ENCODE results near the gene TGOLN2. TPM values are rescaled to one million over a fixed set of nuclear protein-coding genes. Genes with fewer than 3 reads are reported as not detected.

Gene TGOLN2
- total and polyA plus RNA-seq, 2 of the 13 experiments (the other 11 are each of a cell fraction or from before 2014, with no cell fraction given): 99.6 to 155 TPM

- Histone ChIP-seq H3K79me2 (ENCODE audit: insufficient read depth, low read length) (peaks cover 35% of the 10 kb centered on the region), H3K9me3 (ENCODE audit: low read length) (no peaks in the 10 kb centered on the region), H3K4me3 (replicated peaks in 1 of 3; ENCODE audit: insufficient read depth in 1 of 3, low read depth in 2 of 3, low read length in 3 of 3) (peak within 1 kb of the TSS; percentile 89 to 93 (median 91)), H2AFZ (ENCODE audit: low read length) (peak within 1 kb of the TSS; percentile 82), H4K20me1 (ENCODE audit: insufficient read depth, low read length) (no peaks in the 10 kb centered on the region), H3K36me3 (replicated peaks in 1 of 2; ENCODE audit: control insufficient read depth in 1 of 2, insufficient read depth in 2 of 2, low read length in 2 of 2) (peaks cover 14 to 26% of the 10 kb centered on the region in 2 experiments), H3K9ac (ENCODE audit: insufficient read depth, low read depth, low read length) (peak within 1 kb of the TSS; percentile 89), H3K27ac (ENCODE audit: extremely low read length, insufficient read depth, low read length) (peak within 1 kb of the TSS; percentile 72), H3K4me2 (ENCODE audit: low read depth, low read length) (peak within 1 kb of the TSS; percentile 94), H3K27me3 (ENCODE audit: control insufficient read depth in 1 of 2, insufficient read depth in 2 of 2, low read length in 2 of 2) (no peaks in the 10 kb centered on the region; a peak in 1 of 5 replicates), H3K4me1 (ENCODE audit: insufficient read depth, low read length) (peaks cover 33% of the 10 kb centered on the region)
- ATAC-seq (peak; percentile 98), DNase-seq (ENCODE audit: low spot score) (peak; percentile 100), FAIRE-seq (peak; percentile 99)
- no TSS peak for BruUV-seq (replicated peaks)
- ChIA-PET CTCF (ENCODE audit: low intra/inter-chr PET ratio, low total read pairs) (no interaction called here), POLR2A (interaction anchor here (0.6 to 8.5 kb wide), 34 partner anchors 9 to 434 kb away, joined by 3 to 142 read pairs (median 6); partner anchors contain the start of genes C2orf68, GGCX, KCMF1 and MAT2A)
- intact Hi-C loops (cut with micrococcal nuclease; ENCODE audit: unreplicated experiment): loop anchor here (1.0 kb wide), 4 partner anchors 12 to 198 kb away; no protein-coding TSS in a partner anchor
- in situ Hi-C loops (cut with HindIII; ENCODE audit: extremely low pct_ligation_motif_present, low pct_unique_long_range_greater_than_20kb): no loop called here
- WGBS (ENCODE audit: low lambda C conversion rate): under 1% methylated on average over 28 of the region's 42 CpGs
- TF ChIP-seq SAP130 (CRISPR knock-in tag; IDR thresholded peaks at IDR 0.05; ENCODE audit: low read depth) (peak; percentile 97), ARNTL (CRISPR knock-in tag; IDR thresholded peaks at IDR 0.05) (peak; percentile 91), TMF1 (CRISPR knock-in tag; IDR thresholded peaks at IDR 0.05; ENCODE audit: low read depth) (peak; percentile 94), ZKSCAN8 (CRISPR knock-in tag; IDR thresholded peaks at IDR 0.05; ENCODE audit: borderline replicate concordance) (no peak), FOXP1 (IDR thresholded peaks at IDR 0.05) (no peak), FOXP1 (CRISPR knock-in tag; IDR thresholded peaks at IDR 0.05) (peak; percentile 25; the same call in 1 of the 2 replicates), BCL6 (CRISPR knock-in tag; IDR thresholded peaks at IDR 0.05) (peak; percentile 59), HIVEP1 (CRISPR knock-in tag; IDR thresholded peaks at IDR 0.05) (peak; percentile 16; the same call in 1 of the 2 replicates), IRX3 (CRISPR knock-in tag; IDR thresholded peaks at IDR 0.05; ENCODE audit: borderline replicate concordance, low read depth) (peak; percentile 35; the same call in 1 of the 2 replicates), ZNF564 (CRISPR knock-in tag; IDR thresholded peaks at IDR 0.05) (peak; percentile 84; the same call in 1 of the 2 replicates), ZNF317 (CRISPR knock-in tag; IDR thresholded peaks at IDR 0.05) (peak; percentile 84), ZNF33B (CRISPR knock-in tag; IDR thresholded peaks at IDR 0.05) (peak; percentile 80; the same call in 1 of the 2 replicates), GABPB1 (CRISPR knock-in tag; IDR thresholded peaks at IDR 0.05) (peak; percentile 80), RXRB (CRISPR knock-in tag; IDR thresholded peaks at IDR 0.05; ENCODE audit: borderline replicate concordance) (peak; percentile 87), ZNF136 (CRISPR knock-in tag; IDR thresholded peaks at IDR 0.05; ENCODE audit: low read depth) (peak; percentile 72; the same call in 1 of the 2 replicates), KDM6A (CRISPR knock-in tag; IDR thresholded peaks at IDR 0.05; ENCODE audit: low read depth) (peak; percentile 35; the same call in 1 of the 2 replicates), ZMAT5 (CRISPR knock-in tag; IDR thresholded peaks at IDR 0.05; ENCODE audit: borderline replicate concordance, low read depth) (no peak), GATAD2A (CRISPR knock-in tag; IDR thresholded peaks at IDR 0.05) (peak; percentile 86), KLF6 (CRISPR knock-in tag; IDR thresholded peaks at IDR 0.05) (peak; percentile 79; the same call in 1 of the 2 replicates), SATB2 (CRISPR knock-in tag; IDR thresholded peaks at IDR 0.05) (peak; percentile 77; the same call in 1 of the 2 replicates), FOXC1 (CRISPR knock-in tag; IDR thresholded peaks at IDR 0.05; ENCODE audit: borderline replicate concordance) (peak; percentile 67), GZF1 (CRISPR knock-in tag; IDR thresholded peaks at IDR 0.05) (0 out of 2 replicates have a peak, but pooled peaks have one; percentile 45), ZNF3 (CRISPR knock-in tag; IDR thresholded peaks at IDR 0.05) (no peak), MZF1 (CRISPR knock-in tag; IDR thresholded peaks at IDR 0.05; ENCODE audit: borderline replicate concordance) (peak; percentile 94; the same call in 1 of the 2 replicates), THAP11 (CRISPR knock-in tag; IDR thresholded peaks at IDR 0.05) (peak; percentile 99)
- TF ChIP-seq, protein P1, sequence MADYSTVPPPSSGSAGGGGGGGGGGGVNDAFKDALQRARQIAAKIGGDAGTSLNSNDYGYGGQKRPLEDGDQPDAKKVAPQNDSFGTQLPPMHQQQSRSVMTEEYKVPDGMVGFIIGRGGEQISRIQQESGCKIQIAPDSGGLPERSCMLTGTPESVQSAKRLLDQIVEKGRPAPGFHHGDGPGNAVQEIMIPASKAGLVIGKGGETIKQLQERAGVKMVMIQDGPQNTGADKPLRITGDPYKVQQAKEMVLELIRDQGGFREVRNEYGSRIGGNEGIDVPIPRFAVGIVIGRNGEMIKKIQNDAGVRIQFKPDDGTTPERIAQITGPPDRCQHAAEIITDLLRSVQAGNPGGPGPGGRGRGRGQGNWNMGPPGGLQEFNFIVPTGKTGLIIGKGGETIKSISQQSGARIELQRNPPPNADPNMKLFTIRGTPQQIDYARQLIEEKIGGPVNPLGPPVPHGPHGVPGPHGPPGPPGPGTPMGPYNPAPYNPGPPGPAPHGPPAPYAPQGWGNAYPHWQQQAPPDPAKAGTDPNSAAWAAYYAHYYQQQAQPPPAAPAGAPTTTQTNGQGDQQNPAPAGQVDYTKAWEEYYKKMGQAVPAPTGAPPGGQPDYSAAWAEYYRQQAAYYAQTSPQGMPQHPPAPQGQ (CRISPR knock-in tag; IDR thresholded peaks at IDR 0.05; ENCODE audit: borderline replicate concordance): no peak
Observed at GRCh38 chr2:85354286-85355072, 26.7 kb upstream of the TGOLN2 start, which contains the start of the genes ELMOD3 and RETSAT. TSS of gene ELMOD3 (plus strand) at chr2:85354769. CDS start at chr2:85357199, 2,430 bp downstream. TSS of gene RETSAT (minus strand) at chr2:85354528. CDS start at chr2:85354507, 21 bp downstream.

Data from HepG2 (cell line).